Ascending aorta (tissue), 2 donors: Measurements from ENCODE around the gene ZNF688. TPM values are rescaled to one million over a fixed set of nuclear protein-coding genes. Genes with fewer than 3 reads are reported as not detected.

ENCODE experiments used
- DNase-seq, 2 donors: peaks; one replicate each; pipeline ENCODE4 v3.0.0-alpha.2; 2019; ENCODE audit warnings: low spot score in 2 of 2
- H3K27ac ChIP-seq, 2 donors: fragments of 200-600 bp; sonication (generic); one replicate each; pipeline ENCODE4 v1.5.1; 2016 to 2017; ENCODE audit warnings: mild to moderate bottlenecking in 1 of 2
- H3K27me3 ChIP-seq: fragments of 200-600 bp; sonication (generic); one replicate; pipeline ENCODE4 v1.5.1; 2017
- H3K36me3 ChIP-seq, 2 donors: fragments of 200-600 bp; sonication (generic); one replicate each; pipeline ENCODE4 v1.5.1; 2016
- H3K4me1 ChIP-seq, 2 donors: fragments of 200-600 bp; sonication (generic); one replicate each; pipeline ENCODE4 v1.5.1; 2016 to 2017; ENCODE audit warnings: mild to moderate bottlenecking in 1 of 2
- H3K4me3 ChIP-seq, 2 donors: fragments of 200-600 bp; sonication (generic); one replicate each; pipeline ENCODE4 v1.5.1; 2016 to 2017; ENCODE audit warnings: mild to moderate bottlenecking in 1 of 2
- H3K9me3 ChIP-seq, 2 donors: fragments of 200-600 bp; sonication (generic); one replicate each; pipeline ENCODE4 v1.5.1; 2016
- CTCF ChIP-seq, 3 experiments: fragments of 200-600 bp in 2 of 3; fragments of 450-650 bp in 1 of 3; sonication (generic) in 2 of 3; IDR thresholded peaks; one replicate each; pipeline ENCODE4 v1.5.1; 2016 to 2019; ENCODE audit warnings: antibody characterized with exemption in 3 of 3, mild to moderate bottlenecking in 1 of 3, moderate library complexity in 1 of 3
- intact Hi-C: fragments of 100-400 bp; cut with DNase I; formaldehyde crosslinking; loops from one replicate; pipeline ENCODE4 v1.15.1; 2023
- total RNA-seq: library from RNA; depleted of rRNA; stranded (reverse); fragments of >200 nt; gene quantifications from one replicate; pipeline ENCODE4 v1.1.0, GENCODE V29; 2016

Gene ZNF688
- total RNA-seq, 1 donor from 2014 or later: 11.3 TPM

- Histone ChIP-seq H3K9me3 (no peaks in the 10 kb centered on the region), H3K27ac (peak within 1 kb of the TSS; percentile 92 to 94), H3K36me3 (peaks cover 17 to 32% of the 10 kb centered on the region in 2 donors), H3K4me1 (peaks cover 9 to 10% of the 10 kb centered on the region in 2 donors), H3K27me3 (no peaks in the 10 kb centered on the region), H3K4me3 (peak within 1 kb of the TSS; percentile 91)
- peak; percentile 96 to 99 for DNase-seq
- intact Hi-C loops: loop anchor here (1.0 to 2.0 kb wide), 7 partner anchors 13 to 101 kb away; partner anchors contain the start of genes PRR14, ZNF688, ZNF747 and ZNF768
- peak in 1 of 3 experiments; percentile 1 for TF ChIP-seq CTCF (IDR thresholded peaks at IDR 0.05)
Observed at GRCh38 chr16:30557957-30558788, 13.3 kb downstream of the ZNF688 start, which contains the start of gene ZNF764. TSS of gene ZNF764 (minus strand) at chr16:30558374. CDS start at chr16:30558182, 192 bp downstream.

- no peaks in the 10 kb centered on the region for H3K9me3 ChIP-seq
- no peak for DNase-seq
- H3K4me3 ChIP-seq: peak overlapping the region; percentile 91
- no peak for TF ChIP-seq CTCF (IDR thresholded peaks at IDR 0.05)
- intact Hi-C loops: no loop called here
- peaks cover 9 to 10% of the 10 kb centered on the region in 2 donors for H3K4me1 ChIP-seq
- H3K27me3 ChIP-seq: no peaks in the 10 kb centered on the region
- peaks cover 17 to 34% of the 10 kb centered on the region in 2 donors for H3K36me3 ChIP-seq
- H3K27ac ChIP-seq: peak overlapping the region; percentile 92 to 94
Observed at GRCh38 chr16:30557707-30557956, 13.9 kb downstream of the ZNF688 start.

GRCh38 chr16:30556125-30556473, 15.4 kb downstream of the ZNF688 start:
- no peak for TF ChIP-seq CTCF (IDR thresholded peaks at IDR 0.05)
- Histone ChIP-seq H3K9me3 (no peaks in the 10 kb centered on the region), H3K4me3 (no peak overlapping the region), H3K27me3 (no peaks in the 10 kb centered on the region), H3K27ac (no peak overlapping the region), H3K36me3 (peaks cover 17 to 34% of the 10 kb centered on the region in 2 donors), H3K4me1 (peaks cover 8 to 9% of the 10 kb centered on the region in 2 donors)
- DNase-seq: no peak
- intact Hi-C loops: no loop called here

GRCh38 chr16:30555315-30556124, 16.0 kb downstream of the ZNF688 start:
- DNase-seq: no peak
- Histone ChIP-seq H3K27ac (no peak overlapping the region), H3K36me3 (peaks cover 17 to 34% of the 10 kb centered on the region in 2 donors), H3K27me3 (no peaks in the 10 kb centered on the region), H3K9me3 (no peaks in the 10 kb centered on the region), H3K4me3 (no peak overlapping the region), H3K4me1 (peaks cover 8 to 9% of the 10 kb centered on the region in 2 donors)
- intact Hi-C loops: no loop called here
- no peak for TF ChIP-seq CTCF (IDR thresholded peaks at IDR 0.05)

- peaks cover 8 to 9% of the 10 kb centered on the region in 2 donors for H3K4me1 ChIP-seq
- intact Hi-C loops: no loop called here
- no peaks in the 10 kb centered on the region for H3K9me3 ChIP-seq
- H3K27me3 ChIP-seq: no peaks in the 10 kb centered on the region
- peaks cover 17 to 34% of the 10 kb centered on the region in 2 donors for H3K36me3 ChIP-seq
- no peak for TF ChIP-seq CTCF (IDR thresholded peaks at IDR 0.05)
- no peak overlapping the region for H3K27ac ChIP-seq
- no peak for DNase-seq
- H3K4me3 ChIP-seq: no peak overlapping the region
Observed at GRCh38 chr16:30554557-30555314, 16.8 kb downstream of the ZNF688 start.
